Gastrocnemius medialis (tissue), 4 donors: ENCODE data around the gene KCNQ1. TPM values are rescaled to one million over a fixed set of nuclear protein-coding genes. Genes with fewer than 3 reads are reported as not detected.

ENCODE experiments used
- ATAC-seq, 2 donors: fragments of 150-250 bp; one replicate each; pipeline ENCODE4 v1.9.1; 2016
- DNase-seq, 2 donors: peaks; one replicate each; pipeline ENCODE4 v3.0.0-alpha.2; 2019
- H3K27ac ChIP-seq, 4 donors: fragments of 200-600 bp; sonication (generic); 1 replicate in 1 of 4; 2 replicates in 3 of 4; pipeline ENCODE4 v1.5.1; 2016 to 2018; ENCODE audit warnings: mild to moderate bottlenecking in 2 of 4, moderate library complexity in 1 of 4
- H3K27me3 ChIP-seq, 3 donors: fragments of 200-600 bp; sonication (generic) in 2 of 3; 1 replicate in 1 of 3; 2 replicates in 2 of 3; pipeline versions ENCODE4 v1.5.1 to v1.6.0; 2016 to 2019; ENCODE audit warnings: mild to moderate bottlenecking in 1 of 3, moderate library complexity in 1 of 3
- H3K36me3 ChIP-seq, 2 donors: fragments of 200-600 bp; sonication (generic) in 1 of 2; one replicate each; pipeline ENCODE4 v1.5.1; 2017 to 2018
- H3K4me1 ChIP-seq, 2 donors: fragments of 200-600 bp; sonication (generic) in 1 of 2; one replicate each; pipeline ENCODE4 v1.5.1; 2016 to 2017; ENCODE audit warnings: mild to moderate bottlenecking in 2 of 2
- H3K4me3 ChIP-seq, 4 donors: fragments of 200-600 bp; sonication (generic) in 3 of 4; 1 replicate in 1 of 4; 2 replicates in 3 of 4; pipeline ENCODE4 v1.5.1; 2016 to 2019; ENCODE audit warnings: mild to moderate bottlenecking in 2 of 4
- H3K9me3 ChIP-seq, 3 donors: fragments of 200-600 bp; sonication (generic) in 2 of 3; 1 replicate in 1 of 3; 2 replicates in 2 of 3; pipeline ENCODE4 v1.5.1; 2016 to 2019
- CTCF ChIP-seq, 5 experiments: fragments of 450-650 bp in 3 of 5; fragments of 200-600 bp in 2 of 5; sonication (generic) in 2 of 5; IDR thresholded peaks in 4 of 5; conservative IDR thresholded peaks in 1 of 5; 1 replicate in 4 of 5; 2 replicates in 1 of 5; pipeline ENCODE4 v1.5.1; 2016 to 2019; ENCODE audit warnings: antibody characterized with exemption in 5 of 5, mild to moderate bottlenecking in 3 of 5, moderate library complexity in 3 of 5
- POLR2A ChIP-seq, 2 donors: fragments of 450-650 bp; IDR thresholded peaks; one replicate each; pipeline ENCODE4 v1.6.1; 2017; ENCODE audit warnings: antibody characterized with exemption in 2 of 2, mild to moderate bottlenecking in 2 of 2, moderate library complexity in 2 of 2
- in situ Hi-C, 4 donors: fragments of 200-750 bp; cut with MboI; loops; one replicate each; pipeline versions ENCODE4 v1.15.0 to v1.8.0; 2017; ENCODE audit warnings: low sequenced_read_pairs in 4 of 4
- intact Hi-C: fragments of 100-400 bp; cut with DNase I; formaldehyde crosslinking; loops from one replicate; pipeline ENCODE4 v1.15.1; 2023; ENCODE audit warnings: low total_unique reads
- total RNA-seq, 4 donors: library from RNA; depleted of rRNA; stranded (reverse); fragments of >200 nt; gene quantifications; one replicate each; pipeline versions ENCODE4 v1.1.0 to v1.2.3, GENCODE V29; 2016

The KCNQ1 gene
- total RNA-seq, 4 donors from 2014 or later: 0.15 to 1.00 (median 0.67) TPM

GRCh38 chr11:2722955-2723354, 278.1 kb downstream of the KCNQ1 start:
- Histone ChIP-seq H3K27me3 (no peaks in the 10 kb centered on the region), H3K27ac (no peak overlapping the region), H3K9me3 (no peaks in the 10 kb centered on the region), H3K36me3 (no peaks in the 10 kb centered on the region), H3K4me3 (no peak overlapping the region), H3K4me1 (peaks cover 5 to 7% of the 10 kb centered on the region in 2 donors)
- ATAC-seq (no peak), DNase-seq (no peak)
- intact Hi-C loops (no loop called here), in situ Hi-C loops (no loop called here)
- no peak for TF ChIP-seq POLR2A (IDR thresholded peaks at IDR 0.05)
- TF ChIP-seq CTCF (IDR thresholded peaks at IDR 0.05 in 4 of 5, conservative IDR thresholded peaks at IDR 0.05 in 1 of 5): no peak

- DNase-seq (peak in 1 of 2 donors; percentile 27), ATAC-seq (peak; percentile 37 to 57)
- Histone ChIP-seq H3K27me3 (no peaks in the 10 kb centered on the region), H3K27ac (no peak overlapping the region), H3K9me3 (no peaks in the 10 kb centered on the region), H3K4me3 (no peak overlapping the region), H3K4me1 (peaks cover 5 to 7% of the 10 kb centered on the region in 2 donors), H3K36me3 (no peaks in the 10 kb centered on the region)
- in situ Hi-C loops (no loop called here), intact Hi-C loops (no loop called here)
- TF ChIP-seq CTCF (IDR thresholded peaks at IDR 0.05 in 4 of 5, conservative IDR thresholded peaks at IDR 0.05 in 1 of 5) (no peak), POLR2A (IDR thresholded peaks at IDR 0.05) (no peak)
Measured at GRCh38 chr11:2724104-2724503, 279.3 kb downstream of the KCNQ1 start.

DNA sequence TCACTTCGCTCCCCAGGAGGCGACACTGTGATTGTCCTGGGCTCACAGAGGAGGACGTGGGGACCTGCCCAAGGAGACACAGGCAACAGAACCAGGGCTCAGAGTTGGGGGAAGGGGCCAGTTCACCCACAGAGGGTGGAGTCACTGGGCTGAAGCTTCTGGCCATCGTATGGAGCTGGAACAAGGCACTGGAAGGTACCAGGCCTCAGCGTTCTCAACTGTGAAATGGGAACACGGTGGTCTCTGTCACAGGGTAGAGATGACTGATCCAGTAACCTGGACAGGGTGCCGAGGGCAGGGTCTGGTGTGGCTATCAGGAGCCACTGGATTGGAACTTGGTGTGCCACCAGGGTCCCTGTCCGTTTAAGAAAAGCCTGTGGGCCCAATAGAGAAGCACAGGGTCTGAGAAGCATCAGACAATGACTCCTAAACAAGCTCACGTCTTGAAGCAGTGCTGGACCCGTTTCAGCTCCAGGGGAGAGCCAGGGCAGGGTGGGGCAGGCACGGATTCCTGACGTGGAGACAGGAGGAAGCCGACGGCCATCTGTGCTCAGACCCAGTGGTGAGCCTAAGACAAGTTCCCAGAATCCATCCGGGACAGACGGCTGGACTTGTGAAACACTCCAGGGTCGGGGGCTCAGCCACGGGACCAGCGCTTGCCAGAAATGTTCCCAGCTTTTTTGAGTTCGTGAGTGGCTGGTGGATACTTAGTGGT, 280.0 kb downstream of the KCNQ1 start:
- Histone ChIP-seq H3K4me1 (peaks cover 5 to 7% of the 10 kb centered on the region in 2 donors), H3K4me3 (no peak overlapping the region), H3K9me3 (no peaks in the 10 kb centered on the region), H3K27ac (no peak overlapping the region), H3K36me3 (no peaks in the 10 kb centered on the region), H3K27me3 (no peaks in the 10 kb centered on the region)
- intact Hi-C loops: no loop called here
- DNase-seq: peak in 1 of 2 donors; percentile 45
- in situ Hi-C loops: no loop called here
- peak in 1 of 2 donors; percentile 39 for ATAC-seq
- TF ChIP-seq CTCF (IDR thresholded peaks at IDR 0.05 in 4 of 5, conservative IDR thresholded peaks at IDR 0.05 in 1 of 5) (no peak), POLR2A (IDR thresholded peaks at IDR 0.05) (no peak)

DNA sequence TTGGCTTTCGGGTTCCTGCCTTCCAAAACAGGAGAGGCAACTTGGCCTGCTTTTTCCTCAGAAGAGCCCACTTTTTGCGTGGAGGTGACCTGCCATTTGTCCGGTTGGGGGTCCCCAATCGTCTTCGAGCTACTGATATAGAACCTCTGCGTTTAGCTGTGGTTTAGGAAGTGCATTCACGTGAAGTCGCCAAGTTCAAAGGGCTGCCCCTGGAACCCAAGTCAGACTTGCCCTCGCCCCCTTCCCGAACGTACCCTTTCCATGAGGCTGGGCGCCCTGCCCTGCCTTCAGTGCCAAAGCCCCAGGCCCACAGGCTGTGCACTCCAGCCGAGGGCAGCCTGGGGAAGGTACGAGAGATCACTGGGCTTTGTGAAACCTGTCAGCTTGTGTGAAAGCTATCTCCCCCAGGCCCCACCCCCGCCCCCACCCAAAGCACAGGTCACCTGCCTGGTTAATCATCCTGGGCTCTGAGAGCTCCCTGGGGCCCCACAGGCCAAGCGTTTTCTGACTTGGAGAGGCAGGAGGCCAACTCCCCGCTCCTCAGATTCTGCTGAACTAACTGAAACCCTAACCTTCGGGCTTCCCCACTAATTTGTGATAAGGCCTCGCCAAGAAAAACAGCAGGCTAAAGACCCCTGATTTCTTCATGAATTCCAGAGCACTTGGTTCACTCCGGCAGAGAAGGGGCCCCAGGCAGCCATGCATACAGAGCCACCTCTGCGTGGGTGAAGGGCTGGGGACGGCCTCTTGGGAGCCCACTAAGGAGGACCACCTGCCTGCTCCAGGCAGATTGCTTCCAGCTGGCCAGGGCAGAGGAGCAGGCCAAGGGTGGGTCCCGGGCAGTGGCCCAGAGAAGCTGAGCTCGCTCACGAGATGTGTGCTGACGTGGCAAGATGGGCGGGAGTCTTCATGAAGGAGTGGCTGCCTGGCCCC, 280.8 kb downstream of the KCNQ1 start:
- in situ Hi-C loops: no loop called here
- peak in 1 of 2 donors; percentile 33 for ATAC-seq
- intact Hi-C loops: no loop called here
- Histone ChIP-seq H3K27ac (no peak overlapping the region), H3K4me3 (no peak overlapping the region), H3K27me3 (no peaks in the 10 kb centered on the region), H3K4me1 (peaks cover 5 to 7% of the 10 kb centered on the region in 2 donors), H3K36me3 (no peaks in the 10 kb centered on the region), H3K9me3 (no peaks in the 10 kb centered on the region)
- peak in 1 of 2 donors; percentile 48 for DNase-seq
- TF ChIP-seq CTCF (IDR thresholded peaks at IDR 0.05 in 4 of 5, conservative IDR thresholded peaks at IDR 0.05 in 1 of 5) (no peak), POLR2A (IDR thresholded peaks at IDR 0.05) (no peak)
